Epithelial cell of prostate (primary cell): Measurements from ENCODE around the gene TMEM151A.
A peak's percentile ranks its signal among the peaks of the same experiment; 100 is the strongest.

Source experiments
- DNase-seq: peaks from one replicate; pipeline ENCODE4 v3.0.0-alpha.2; 2011; ENCODE audit warnings: low read depth, low spot score
- H3K27ac ChIP-seq: fragments of 450-650 bp; 2 replicates; pipeline ENCODE4 v1.5.1; 2017; ENCODE audit warnings: mild to moderate bottlenecking

The TMEM151A gene

GRCh38 chr11:66281776-66282467 lies 9.8 kb upstream of the TMEM151A start:
- DNase-seq: no peak
- no peak overlapping the region for H3K27ac ChIP-seq

DNA sequence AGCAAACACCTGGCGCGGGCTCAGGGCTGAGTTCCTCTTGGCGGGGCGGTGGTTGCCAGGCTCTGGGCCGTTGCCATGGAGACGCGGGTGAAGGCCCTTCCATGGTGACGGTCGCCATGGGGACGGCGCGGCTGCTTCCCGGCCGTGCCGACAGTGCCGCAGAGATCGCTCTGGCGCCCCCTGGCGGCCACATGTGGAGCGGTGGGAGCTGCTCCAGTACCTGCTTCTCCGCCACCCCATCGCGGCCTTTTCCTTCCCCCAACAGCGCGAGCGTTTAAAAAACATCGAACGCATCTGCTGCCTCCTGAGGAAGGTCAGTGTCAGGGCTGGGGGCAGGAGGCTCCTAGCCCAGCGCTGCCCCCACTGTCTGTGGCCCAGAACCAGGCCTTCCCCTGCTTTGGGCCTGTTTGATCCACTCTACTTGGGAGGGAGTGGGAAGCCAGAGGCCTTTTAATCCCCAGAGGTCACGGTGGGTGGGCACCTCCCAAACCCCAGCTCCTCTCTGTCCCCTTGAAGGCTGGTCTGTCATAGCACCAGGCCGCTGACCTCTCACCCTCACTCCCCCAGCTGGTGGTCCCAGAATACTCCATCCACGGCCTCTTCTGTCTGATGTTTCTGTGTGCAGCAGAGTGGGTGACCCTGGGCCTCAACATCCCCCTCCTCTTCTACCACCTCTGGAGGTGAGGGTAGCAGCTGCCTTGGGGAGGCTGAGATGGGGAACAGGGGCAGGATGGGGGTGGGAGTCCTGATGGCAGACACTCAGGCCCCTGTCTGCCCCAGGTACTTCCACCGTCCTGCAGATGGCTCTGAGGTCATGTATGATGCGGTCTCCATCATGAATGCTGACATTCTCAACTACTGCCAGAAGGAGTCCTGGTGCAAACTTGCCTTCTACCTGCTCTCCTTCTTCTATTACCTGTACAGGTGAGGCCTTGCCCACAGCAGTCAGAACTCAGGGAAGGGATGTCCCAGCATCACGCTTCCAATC lies 8.9 kb upstream of the TMEM151A start:
- no peak overlapping the region for H3K27ac ChIP-seq
- DNase-seq: peak; percentile 76

- no peak for DNase-seq
- no peak overlapping the region for H3K27ac ChIP-seq
Measured at GRCh38 chr11:66283461-66284105, 8.1 kb upstream of the TMEM151A start.

DNA sequence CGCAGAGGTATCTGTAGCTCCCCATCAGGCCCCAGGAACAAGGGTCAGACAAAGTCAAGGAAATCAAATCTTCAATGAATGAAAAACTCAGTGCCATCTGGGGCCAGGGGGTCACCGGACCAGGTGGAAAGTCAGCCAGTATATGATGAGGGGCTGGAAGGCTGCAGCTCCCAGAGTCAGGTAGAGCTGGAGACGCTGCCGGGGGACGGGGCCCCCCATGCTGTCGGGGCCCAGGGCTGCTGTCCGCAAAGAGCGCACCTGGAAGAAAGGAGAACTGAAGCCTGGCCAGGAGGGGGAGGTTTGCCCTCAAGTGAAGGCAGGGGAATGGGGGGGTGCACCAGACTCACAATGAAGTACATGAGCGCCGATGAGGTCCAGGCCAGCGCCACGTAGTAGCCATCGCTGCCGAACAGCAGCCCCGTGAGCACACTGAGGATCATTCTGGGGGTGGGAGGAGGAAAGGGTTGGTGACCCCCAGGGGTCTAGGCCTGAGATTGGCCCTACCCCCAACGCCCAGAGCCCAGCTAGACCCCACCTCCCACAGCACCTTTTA lies 7.1 kb upstream of the TMEM151A start:
- no peak for DNase-seq
- H3K27ac ChIP-seq: no peak overlapping the region

DNA sequence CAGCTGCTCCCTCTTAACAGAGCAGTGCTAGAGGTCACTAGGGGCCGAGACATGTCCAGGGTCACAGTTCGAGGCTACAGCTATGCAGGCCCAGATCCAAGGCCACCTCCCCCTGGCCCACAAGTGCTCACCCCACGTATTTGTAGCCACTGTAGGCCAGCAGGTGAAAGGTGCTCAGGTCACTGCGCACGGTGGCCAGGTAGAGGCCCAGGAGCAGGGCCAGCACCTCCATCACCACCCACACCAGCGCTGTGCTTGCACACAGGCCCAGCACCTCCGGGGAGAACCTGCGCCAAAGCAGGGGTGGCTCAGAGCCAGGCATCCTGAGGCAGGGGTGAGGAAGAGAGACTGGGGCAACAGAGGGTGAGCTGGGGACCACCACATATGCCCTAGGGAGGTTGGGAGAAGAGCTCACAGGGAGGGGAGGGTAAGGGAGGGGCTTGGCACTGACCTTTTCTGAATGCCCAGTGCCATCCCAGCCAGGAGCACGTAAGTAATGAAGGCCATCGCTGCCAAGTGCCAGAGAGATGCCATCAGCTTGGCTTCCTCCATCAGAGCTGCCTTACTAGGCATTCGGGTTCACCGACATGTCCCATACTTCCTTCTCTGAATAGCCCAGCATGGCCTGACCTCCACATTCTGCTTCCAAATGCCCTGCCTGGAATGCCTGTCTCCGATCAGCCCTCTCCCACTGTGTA lies 6.3 kb upstream of the TMEM151A start:
- no peak for DNase-seq

DNA sequence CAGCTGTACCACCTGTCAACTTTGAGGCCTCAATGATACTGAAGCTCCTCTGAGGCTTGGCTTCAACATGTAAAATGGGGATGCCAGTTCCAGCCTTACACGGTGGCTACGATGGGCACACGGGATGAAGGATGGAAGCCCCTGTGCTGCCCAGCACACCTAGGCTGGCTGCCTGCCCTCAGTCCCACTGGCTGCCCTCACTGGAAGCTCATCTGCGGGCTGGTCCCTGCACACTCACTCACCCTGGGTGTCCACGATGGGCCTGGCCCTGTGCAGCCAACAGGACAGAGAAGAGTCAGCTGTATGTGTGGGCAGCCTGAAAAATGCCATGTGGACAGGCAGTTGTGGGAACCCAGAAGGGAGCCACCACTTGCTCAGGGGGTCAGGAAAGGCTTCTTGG lies 5.0 kb upstream of the TMEM151A start:
- no peak overlapping the region for H3K27ac ChIP-seq
- no peak for DNase-seq

More for the DNA sequence above, 6.3 kb upstream of the TMEM151A start:
- H3K27ac ChIP-seq: no peak overlapping the region

- no peak overlapping the region for H3K27ac ChIP-seq
- no peak for DNase-seq
Measured at GRCh38 chr11:66287211-66287888, 4.3 kb upstream of the TMEM151A start.

DNA sequence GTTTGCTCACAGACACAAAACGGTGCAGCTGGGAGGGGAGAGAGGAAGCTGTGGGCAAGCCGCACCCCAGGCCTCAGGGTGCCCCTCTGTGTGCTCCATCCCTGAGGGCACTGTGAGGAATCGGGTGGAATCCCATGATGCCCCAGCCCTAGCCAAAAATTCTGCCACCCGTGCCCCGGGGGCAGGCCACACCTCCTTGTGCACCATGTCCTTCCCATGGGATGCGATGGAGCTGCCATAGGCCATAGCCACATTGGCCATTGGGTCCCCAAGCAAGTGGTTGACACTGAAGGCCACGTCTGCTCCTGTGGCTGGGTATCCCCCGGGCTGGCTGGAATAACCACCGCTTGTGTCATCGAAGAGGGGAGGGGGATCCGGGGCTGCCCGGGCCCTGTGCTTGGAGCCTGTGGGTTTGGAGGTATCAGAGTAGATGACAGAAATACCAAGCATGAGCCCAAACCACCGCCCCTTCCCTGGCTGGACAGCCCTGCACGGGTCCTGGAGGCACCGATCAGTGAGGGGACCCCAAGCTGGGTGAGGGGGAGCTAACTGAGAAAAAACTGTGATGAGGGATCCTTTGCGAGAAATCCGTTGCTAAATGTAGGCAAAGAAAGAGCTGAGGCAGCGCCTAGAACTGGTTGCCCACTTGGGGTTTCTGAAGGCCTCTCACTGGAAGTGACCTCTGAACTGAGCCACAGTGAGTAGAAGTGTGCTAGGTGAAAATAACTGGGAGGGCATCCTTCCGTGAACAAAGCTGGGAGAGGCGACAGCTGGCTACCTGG lies 3.6 kb upstream of the TMEM151A start:
- peak overlapping the region; percentile 77 for H3K27ac ChIP-seq
- DNase-seq: no peak

GRCh38 chr11:66288671-66289547 lies 2.8 kb upstream of the TMEM151A start, which contains the start of gene YIF1A:
Gene YIF1A, minus strand, starts transcription at chr11:66289143. Its CDS starts 158 bp downstream, at chr11:66288985.
- DNase-seq: peak; percentile 99
- H3K27ac ChIP-seq: peak within 1 kb of the TSS; percentile 77

- peak overlapping the region; percentile 77 for H3K27ac ChIP-seq
- DNase-seq: peak; percentile 18
Measured at GRCh38 chr11:66289548-66290329, 2.0 kb upstream of the TMEM151A start.

DNA sequence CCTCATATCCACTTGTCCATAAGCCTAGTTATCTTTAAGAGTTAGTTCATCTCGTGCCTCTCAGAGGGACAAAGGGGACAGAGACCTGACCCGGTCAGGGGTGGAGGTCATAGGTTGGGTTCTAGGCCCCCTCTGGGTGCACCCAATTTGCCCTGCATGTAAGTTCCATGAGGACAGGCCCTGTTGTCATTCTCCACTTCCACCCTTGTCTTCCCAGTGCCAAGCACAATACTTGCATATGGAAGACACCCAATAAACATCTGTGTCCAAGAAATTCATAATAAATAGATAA lies 1.4 kb upstream of the TMEM151A start:
- no peak for DNase-seq
- no peak overlapping the region for H3K27ac ChIP-seq

DNA sequence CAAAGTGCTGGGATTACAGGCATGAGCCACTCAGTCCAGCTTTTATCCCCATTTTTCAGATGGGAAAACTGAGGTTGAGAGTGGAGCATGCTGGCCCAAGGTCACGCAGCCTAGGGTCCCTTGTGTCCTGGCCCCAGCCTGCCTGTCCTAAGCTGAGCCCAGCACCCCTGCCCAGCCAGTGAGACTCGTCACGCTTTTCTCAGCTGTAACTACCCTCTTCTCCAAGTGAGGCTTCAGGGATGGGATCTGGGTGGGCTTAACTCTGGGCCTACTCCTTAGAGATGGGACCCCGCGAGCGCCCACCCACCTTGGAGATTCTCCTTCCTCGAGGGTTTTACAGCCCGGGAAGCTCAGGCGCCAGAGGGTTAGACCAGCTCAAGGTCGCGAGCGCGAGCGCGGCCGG lies 390 bp upstream of the TMEM151A start:
- DNase-seq: no peak
- H3K27ac ChIP-seq: no peak overlapping the region

DNA sequence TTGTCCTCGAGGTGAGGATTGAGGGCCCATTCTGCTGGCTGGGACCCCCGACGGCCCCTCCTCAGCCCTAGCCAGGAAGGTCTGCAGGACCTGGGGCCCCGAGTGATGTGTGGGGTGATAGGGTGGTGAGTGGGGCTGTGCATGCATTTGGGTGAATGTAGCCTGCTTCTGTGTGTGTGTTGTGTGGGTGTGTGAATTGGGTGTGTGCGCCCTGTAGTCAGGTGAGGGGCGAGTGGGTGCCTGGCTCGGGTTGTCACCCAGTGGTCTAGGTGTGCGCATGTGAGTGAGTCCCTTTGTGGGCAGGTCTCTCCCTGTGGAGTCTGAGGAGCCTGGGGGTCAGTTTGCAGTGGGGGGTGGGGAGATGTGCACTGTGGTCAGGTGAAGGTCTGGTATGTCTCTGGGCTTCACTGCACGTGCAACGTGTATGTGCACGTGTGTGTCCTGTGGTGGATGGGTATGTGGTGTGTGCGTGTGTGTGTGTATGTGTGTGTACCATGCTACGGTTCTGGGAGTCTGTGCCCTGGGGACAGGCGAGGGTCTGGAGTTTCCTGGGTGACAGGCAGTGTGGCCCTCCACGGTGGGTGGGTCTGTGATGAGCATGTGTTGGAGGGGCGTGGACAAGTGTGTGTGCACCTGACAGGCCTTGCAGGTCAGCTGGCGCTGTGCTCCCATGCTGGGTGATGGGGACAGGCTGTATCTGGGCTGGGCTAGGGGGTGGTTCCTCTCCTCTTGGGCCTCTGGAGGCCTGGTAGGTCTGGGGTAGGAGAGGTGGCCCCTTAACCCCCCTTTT lies 1.0 kb downstream of the TMEM151A start:
- no peak overlapping the region for H3K27ac ChIP-seq
- DNase-seq: no peak

- H3K27ac ChIP-seq: no peak overlapping the region
- DNase-seq: no peak
Measured at GRCh38 chr11:66293352-66293751, 1.7 kb downstream of the TMEM151A start.

DNA sequence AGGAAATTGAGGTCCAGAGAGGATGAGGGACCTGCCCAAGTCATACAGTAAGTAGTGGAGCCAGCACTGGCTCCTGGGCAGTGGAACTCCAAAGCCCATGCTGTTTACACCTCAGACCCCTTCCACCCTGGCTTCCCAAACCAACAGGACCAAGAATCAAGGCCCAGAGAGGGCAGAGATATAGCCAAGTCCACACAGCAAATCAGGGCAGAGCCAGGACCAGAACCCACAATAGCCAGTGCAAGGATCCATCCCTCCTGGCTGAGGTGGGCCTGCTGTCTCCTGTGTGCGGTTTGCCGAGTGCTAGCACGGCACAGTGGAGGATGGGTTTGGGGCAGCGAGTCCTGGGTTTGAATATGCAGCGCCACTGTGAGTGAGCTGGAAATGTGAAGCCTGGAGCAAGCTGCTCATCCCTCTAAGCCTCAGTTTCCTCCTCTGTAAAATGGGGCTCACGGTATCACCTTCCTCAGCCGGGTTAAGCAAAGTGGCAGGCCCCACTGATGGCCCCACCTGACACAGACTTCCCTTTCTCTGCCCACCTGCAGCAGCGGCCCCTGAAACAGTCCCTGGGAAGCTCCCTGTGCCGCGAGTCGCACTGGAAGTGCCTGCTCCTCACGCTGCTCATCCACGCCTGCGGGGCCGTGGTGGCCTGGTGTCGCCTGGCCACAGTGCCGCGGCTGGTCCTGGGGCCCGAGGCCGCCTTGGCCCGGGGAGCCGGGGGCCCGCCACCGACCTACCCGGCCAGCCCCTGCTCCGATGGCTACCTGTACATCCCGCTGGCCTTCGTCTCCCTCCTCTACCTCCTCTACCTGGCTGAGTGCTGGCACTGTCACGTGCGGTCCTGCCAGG lies 2.3 kb downstream of the TMEM151A start:
- no peak for DNase-seq
- H3K27ac ChIP-seq: no peak overlapping the region
